K562 (cell line): ENCODE results near the gene YOD1. TPM values are rescaled to one million over a fixed set of nuclear protein-coding genes. Genes with fewer than 3 reads are reported as not detected.

Source experiments
- ASH1L ChIP-seq: fragments of 450-650 bp; IDR thresholded peaks from 2 replicates; pipeline ENCODE4 v1.6.1; 2018; ENCODE audit warnings: borderline replicate concordance, mild to moderate bottlenecking, low read depth; ENCODE audit not compliant: partially characterized antibody
- ATF7 ChIP-seq: fragments of 450-650 bp; IDR thresholded peaks from 2 replicates; pipeline ENCODE4 v1.7.1; 2014; ENCODE audit warnings: mild to moderate bottlenecking, moderate library complexity
- CAMTA2 ChIP-seq: fragments of 250-450 bp; sonication (Bioruptor Pico); conservative IDR thresholded peaks from 2 replicates; pipeline ENCODE4 v1.5.1; 2022
- CBFA2T2 ChIP-seq: fragments of 450-650 bp; conservative IDR thresholded peaks from 2 replicates; pipeline ENCODE4 v1.6.1; 2017; ENCODE audit warnings: mild to moderate bottlenecking
- DMBX1 ChIP-seq: fragments of 250-450 bp; sonication (Bioruptor Pico); IDR thresholded peaks from 2 replicates; pipeline ENCODE4 v1.8.0; 2022; ENCODE audit warnings: inconsistent platforms, mild to moderate bottlenecking, moderate library complexity, borderline replicate concordance
- FOXJ2 ChIP-seq: fragments of 200-800 bp; sonication (Bioruptor generic); IDR thresholded peaks from 2 replicates; pipeline ENCODE4 v1.6.1; 2016; ENCODE audit warnings: missing genetic modification characterization, missing compliant biosample characterization
- HIVEP1 ChIP-seq: fragments of 250-450 bp; sonication (Bioruptor Pico); IDR thresholded peaks from 2 replicates; pipeline ENCODE4 v1.4.0; 2020; ENCODE audit warnings: mild to moderate bottlenecking
- KAT2B ChIP-seq: IDR thresholded peaks from one replicate; pipeline ENCODE4 v1.6.1; 2012; ENCODE audit warnings: low read depth, mild to moderate bottlenecking, control low read depth, inconsistent platforms, low read length, moderate library complexity
- KHSRP ChIP-seq: fragments of 450-650 bp; IDR thresholded peaks from 2 replicates; pipeline ENCODE4 v1.6.1; 2017
- KLF1 ChIP-seq: fragments of 450-650 bp; IDR thresholded peaks from 2 replicates; pipeline ENCODE4 v1.6.1; 2016; ENCODE audit warnings: missing genetic modification characterization, missing compliant biosample characterization
- MAFF ChIP-seq: IDR thresholded peaks from 2 replicates; pipeline ENCODE4 v1.6.1; 2012; ENCODE audit warnings: low read length, improper control_type of control experiment
- MCM7 ChIP-seq, 2 experiments: fragments of 450-650 bp; IDR thresholded peaks; 2 replicates each; pipeline ENCODE4 v1.6.1; 2016 to 2018
- POLR2B ChIP-seq: fragments of 450-650 bp; IDR thresholded peaks from 2 replicates; pipeline ENCODE4 v1.6.1; 2018; ENCODE audit warnings: low read depth; ENCODE audit not compliant: partially characterized antibody
- SRF ChIP-seq, 2 experiments: fragments of 250-450, 450-650 bp in 1 of 2; sonication (Bioruptor Pico) in 1 of 2; sonication (generic) in 1 of 2; formaldehyde crosslinking; IDR thresholded peaks; 2 replicates each; pipeline versions ENCODE4 v1.5.0 to v1.5.1; 2020 to 2022; ENCODE audit warnings: mild to moderate bottlenecking in 1 of 2, missing genetic modification reagents in 1 of 2
- SRSF1 ChIP-seq: fragments of 200-400 bp; formaldehyde crosslinking; IDR thresholded peaks from 2 replicates; pipeline ENCODE4 v1.6.1; 2017; ENCODE audit warnings: mild to moderate bottlenecking, low read depth, low read length, moderate library complexity
- TAF9B ChIP-seq: fragments of 450-650 bp; IDR thresholded peaks from 2 replicates; pipeline ENCODE4 v1.6.1; 2018; ENCODE audit warnings: mild to moderate bottlenecking; ENCODE audit not compliant: partially characterized antibody
- XRCC5 ChIP-seq: fragments of 200-400 bp; formaldehyde crosslinking; IDR thresholded peaks from 2 replicates; pipeline ENCODE4 v1.6.1; 2017; ENCODE audit warnings: low read depth, mild to moderate bottlenecking, low read length
- ZBTB33 ChIP-seq: sonication (generic); formaldehyde crosslinking; IDR thresholded peaks from 2 replicates; pipeline ENCODE4 v1.8.1; 2023; ENCODE audit warnings: mild to moderate bottlenecking, missing genetic modification reagents
- ZNF239 ChIP-seq: fragments of 250-450 bp; sonication (Bioruptor Pico); IDR thresholded peaks from 2 replicates; pipeline ENCODE4 v1.4.0; 2020; ENCODE audit warnings: mild to moderate bottlenecking
- ZNF311 ChIP-seq: fragments of 250-450 bp; sonication (Bioruptor Pico); IDR thresholded peaks from 2 replicates; pipeline ENCODE4 v1.4.0; 2020; ENCODE audit warnings: mild to moderate bottlenecking, moderate library complexity
- ZNF644 ChIP-seq: fragments of 200-800 bp; sonication (Bioruptor generic); IDR thresholded peaks from 2 replicates; pipeline ENCODE4 v1.6.1; 2016; ENCODE audit warnings: low read depth, missing genetic modification characterization, missing compliant biosample characterization
- polyA plus RNA-seq, 8 experiments: library from polyadenylated mRNA; depleted of rRNA in 4 of 8; stranded (reverse) in 5 of 8; unstranded in 3 of 8; fragments of >200 nt; fragmentation: Nextera tagmentation in 2 of 8; fragmentation: Illumina TruSeq in 1 of 8; extraction: Ambion mirVana in 2 of 8; extraction: Trizol in 1 of 8; gene quantifications; 2 replicates each; pipeline versions ENCODE4 v1.2.1 to v1.2.3, GENCODE V29; 2011 to 2014; ENCODE audit warnings: inconsistent platforms in 1 of 8, missing spikeins in 1 of 8
- total RNA-seq, 7 experiments: library from RNA; depleted of rRNA in 6 of 7; stranded (reverse); fragments of >200 nt in 6 of 7; fragmentation: Illumina TruSeq in 2 of 7; extraction: Trizol in 2 of 7; gene quantifications; 2 replicates each; pipeline versions ENCODE4 v1.2.1 to v1.2.3, GENCODE V29; 2011 to 2021; ENCODE audit warnings: low replicate concordance in 1 of 7
- TF ChIP-seq, protein P1 (sequence below): fragments of 450-650 bp; formaldehyde crosslinking; IDR thresholded peaks from 2 replicates; pipeline ENCODE4 v1.4.0; 2020; ENCODE audit warnings: mild to moderate bottlenecking, moderate library complexity
- TF ChIP-seq, protein P2 (sequence below): fragments of 450-650 bp; IDR thresholded peaks from 2 replicates; pipeline ENCODE4 v1.6.1; 2018; ENCODE audit warnings: mild to moderate bottlenecking, low read depth; ENCODE audit not compliant: partially characterized antibody

Gene YOD1
- total and polyA plus RNA-seq, 9 of the 15 experiments (the other 6 are each of a cell fraction or from before 2014, with no cell fraction given) = 18.2 to 78.1 (median 46.9) TPM

GRCh38 chr1:207050480-207051190, 373 bp downstream of the YOD1 start (continued):
- TF ChIP-seq, protein P1, sequence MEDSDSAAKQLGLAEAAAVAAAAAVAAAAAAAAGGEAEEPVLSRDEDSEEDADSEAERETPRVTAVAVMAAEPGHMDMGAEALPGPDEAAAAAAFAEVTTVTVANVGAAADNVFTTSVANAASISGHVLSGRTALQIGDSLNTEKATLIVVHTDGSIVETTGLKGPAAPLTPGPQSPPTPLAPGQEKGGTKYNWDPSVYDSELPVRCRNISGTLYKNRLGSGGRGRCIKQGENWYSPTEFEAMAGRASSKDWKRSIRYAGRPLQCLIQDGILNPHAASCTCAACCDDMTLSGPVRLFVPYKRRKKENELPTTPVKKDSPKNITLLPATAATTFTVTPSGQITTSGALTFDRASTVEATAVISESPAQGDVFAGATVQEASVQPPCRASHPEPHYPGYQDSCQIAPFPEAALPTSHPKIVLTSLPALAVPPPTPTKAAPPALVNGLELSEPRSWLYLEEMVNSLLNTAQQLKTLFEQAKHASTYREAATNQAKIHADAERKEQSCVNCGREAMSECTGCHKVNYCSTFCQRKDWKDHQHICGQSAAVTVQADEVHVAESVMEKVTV (CRISPR knock-in tag) = no peak
- TF ChIP-seq ASH1L (peak; percentile 57), ZNF239 (no peak), DMBX1 (CRISPR knock-in tag) (no peak), FOXJ2 (tag) (no peak), MAFF (peak; percentile 53; the same call in 1 of the 2 replicates), ATF7 (no peak), CBFA2T2 (no peak), ZBTB33 (CRISPR knock-in tag) (peak; percentile 56; the same call in 1 of the 2 replicates), KLF1 (no peak), SRF (CRISPR knock-in tag; IDR thresholded peaks at IDR 0.05) (peak in 1 of 2 experiments; percentile 39; a peak in 2 of 4 replicates), MCM7 (IDR thresholded peaks at IDR 0.05) (no peak), XRCC5 (peak; percentile 13; the same call in 1 of the 2 replicates), ZNF311 (CRISPR knock-in tag) (no peak), POLR2B (peak; percentile 81), CAMTA2 (CRISPR knock-in tag) (no peak), HIVEP1 (CRISPR knock-in tag) (no peak), SRSF1 (no peak), TAF9B (peak; percentile 80), ZNF644 (tag) (no peak), KHSRP (no peak), KAT2B (no peak)
- TF ChIP-seq, protein P2, sequence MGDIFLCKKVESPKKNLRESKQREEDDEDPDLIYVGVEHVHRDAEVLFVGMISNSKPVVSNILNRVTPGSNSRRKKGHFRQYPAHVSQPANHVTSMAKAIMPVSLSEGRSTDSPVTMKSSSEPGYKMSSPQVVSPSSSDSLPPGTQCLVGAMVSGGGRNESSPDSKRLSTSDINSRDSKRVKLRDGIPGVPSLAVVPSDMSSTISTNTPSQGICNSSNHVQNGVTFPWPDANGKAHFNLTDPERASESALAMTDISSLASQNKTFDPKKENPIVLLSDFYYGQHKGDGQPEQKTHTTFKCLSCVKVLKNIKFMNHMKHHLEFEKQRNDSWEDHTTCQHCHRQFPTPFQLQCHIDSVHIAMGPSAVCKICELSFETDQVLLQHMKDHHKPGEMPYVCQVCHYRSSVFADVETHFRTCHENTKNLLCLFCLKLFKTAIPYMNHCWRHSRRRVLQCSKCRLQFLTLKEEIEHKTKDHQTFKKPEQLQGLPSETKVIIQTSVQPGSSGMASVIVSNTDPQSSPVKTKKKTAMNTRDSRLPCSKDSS = no peak
